Left renal pelvis (tissue), 4 donors: ENCODE results near the gene COL16A1. TPM values are rescaled to one million over a fixed set of nuclear protein-coding genes. Genes with fewer than 3 reads are reported as not detected.

Source experiments
- DNase-seq, 4 donors: peaks; one replicate each; pipeline ENCODE4 v3.0.0-alpha.2; 2013; ENCODE audit warnings: low read depth in 4 of 4, low spot score in 3 of 4
- polyA plus RNA-seq, 4 donors: library from polyadenylated mRNA; unstranded; fragments of 120-200 nt; gene quantifications; one replicate each; pipeline ENCODE4 v1.2.1, GENCODE V29; 2013; ENCODE audit not compliant: insufficient read length in 4 of 4

COL16A1 gene
- polyA plus RNA-seq, 4 donors, result 41.0 to 284 (median 54.4) TPM

- DNase-seq, result no peak
These were observed 14.0 kb downstream of the COL16A1 start for GRCh38 chr1:31689854-31690253.

- no peak for DNase-seq
These were observed 14.4 kb downstream of the COL16A1 start for GRCh38 chr1:31689379-31689778.

- no peak for DNase-seq
These were observed 15.4 kb downstream of the COL16A1 start for GRCh38 chr1:31688233-31688918.

- no peak for DNase-seq
These were observed 16.2 kb downstream of the COL16A1 start for GRCh38 chr1:31687601-31688000.

- no peak for DNase-seq
These were observed 18.0 kb downstream of the COL16A1 start for GRCh38 chr1:31685795-31686194.

- no peak for DNase-seq
These were observed 19.8 kb downstream of the COL16A1 start for GRCh38 chr1:31683997-31684396.

GRCh38 chr1:31681415-31681814, 22.4 kb downstream of the COL16A1 start:
- no peak for DNase-seq

- no peak for DNase-seq
These were observed 24.1 kb downstream of the COL16A1 start for GRCh38 chr1:31679676-31680230.

GRCh38 chr1:31679091-31679490, 24.7 kb downstream of the COL16A1 start:
- DNase-seq, result no peak

- DNase-seq, result no peak
These were observed 25.1 kb downstream of the COL16A1 start for GRCh38 chr1:31678681-31679080.

GRCh38 chr1:31677949-31678348, 25.9 kb downstream of the COL16A1 start:
- no peak for DNase-seq

- no peak for DNase-seq
These were observed 26.4 kb downstream of the COL16A1 start for GRCh38 chr1:31677401-31677800.

GRCh38 chr1:31675756-31676155, 28.1 kb downstream of the COL16A1 start:
- no peak for DNase-seq

GRCh38 chr1:31675161-31675560, 28.7 kb downstream of the COL16A1 start:
- DNase-seq, result no peak

GRCh38 chr1:31674626-31675025, 29.2 kb downstream of the COL16A1 start:
- DNase-seq, result no peak

- DNase-seq, result no peak
These were observed 30.4 kb downstream of the COL16A1 start for GRCh38 chr1:31673433-31673832.

GRCh38 chr1:31672986-31673385, 30.8 kb downstream of the COL16A1 start:
- no peak for DNase-seq

GRCh38 chr1:31671561-31672201, 32.1 kb downstream of the COL16A1 start:
- no peak for DNase-seq

GRCh38 chr1:31671147-31671546, 32.7 kb downstream of the COL16A1 start:
- DNase-seq, result no peak

- DNase-seq, result no peak
These were observed 33.2 kb downstream of the COL16A1 start for GRCh38 chr1:31670593-31670964.

- DNase-seq, result peak in 2 of 4 donors; percentile 36
These were observed 33.8 kb downstream of the COL16A1 start for GRCh38 chr1:31669786-31670592.
